K562 (cell line): ENCODE results near the gene TTC32. TPM values are rescaled to one million over a fixed set of nuclear protein-coding genes. Genes with fewer than 3 reads are reported as not detected.

ENCODE experiments used
- BACH1 ChIP-seq: fragments of 200-800 bp; sonication (Bioruptor generic); IDR thresholded peaks from 2 replicates; pipeline ENCODE4 v1.6.1; 2016; ENCODE audit warnings: missing genetic modification characterization, missing compliant biosample characterization
- CHAMP1 ChIP-seq: fragments of 450-650 bp; IDR thresholded peaks from 2 replicates; pipeline ENCODE4 v1.6.1; 2016; ENCODE audit warnings: mild to moderate bottlenecking
- ETS2 ChIP-seq: IDR thresholded peaks from 2 replicates; pipeline ENCODE4 v1.6.1; 2016; ENCODE audit warnings: borderline replicate concordance, missing genetic modification characterization, mild to moderate bottlenecking, moderate library complexity, missing compliant biosample characterization; ENCODE audit not compliant: poor library complexity, severe bottlenecking
- GATAD2B ChIP-seq: fragments of 450-650 bp; IDR thresholded peaks from 2 replicates; pipeline ENCODE4 v1.6.1; 2017; ENCODE audit warnings: mild to moderate bottlenecking, borderline replicate concordance
- GTF2E2 ChIP-seq: fragments of 200-800 bp; sonication (Bioruptor generic); IDR thresholded peaks from 2 replicates; pipeline ENCODE4 v1.6.1; 2016; ENCODE audit warnings: missing genetic modification characterization, missing compliant biosample characterization
- HNRNPUL1 ChIP-seq: fragments of 200-400 bp; formaldehyde crosslinking; IDR thresholded peaks from 2 replicates; pipeline ENCODE4 v1.6.1; 2017; ENCODE audit warnings: low read length
- MAFG ChIP-seq: fragments of 450-650 bp; conservative IDR thresholded peaks from 2 replicates; pipeline ENCODE4 v1.6.1; 2016; ENCODE audit warnings: missing genetic modification characterization, missing compliant biosample characterization
- NUFIP1 ChIP-seq: fragments of 450-650 bp; IDR thresholded peaks from 2 replicates; pipeline ENCODE4 v1.6.1; 2018; ENCODE audit not compliant: partially characterized antibody
- POLR2H ChIP-seq: IDR thresholded peaks from 2 replicates; pipeline ENCODE4 v1.6.1; 2016; ENCODE audit warnings: missing genetic modification characterization, low read depth, mild to moderate bottlenecking, control low read depth, missing compliant biosample characterization, moderate library complexity
- SOX6 ChIP-seq: fragments of 450-650 bp; IDR thresholded peaks from 2 replicates; pipeline ENCODE4 v1.6.1; 2014; ENCODE audit warnings: mild to moderate bottlenecking
- TAF1 ChIP-seq: IDR thresholded peaks from 2 replicates; pipeline ENCODE4 v1.6.1; 2011; ENCODE audit warnings: mild to moderate bottlenecking, low read length, moderate library complexity; ENCODE audit not compliant: insufficient read depth, control insufficient read depth, severe bottlenecking; ENCODE audit errors: extremely low read depth
- TSC22D4 ChIP-seq: fragments of 450-650 bp; IDR thresholded peaks from 2 replicates; pipeline ENCODE4 v1.6.1; 2016; ENCODE audit warnings: missing genetic modification characterization, missing biosample characterization, control low read depth
- YY1 ChIP-seq, 3 experiments: IDR thresholded peaks; 2 replicates each; pipeline ENCODE4 v1.6.1; 2011; ENCODE audit warnings: low read length in 2 of 3, mild to moderate bottlenecking in 2 of 3, moderate library complexity in 2 of 3, borderline replicate concordance in 1 of 3, control low read depth in 1 of 3, low read depth in 1 of 3; ENCODE audit not compliant: insufficient read depth in 3 of 3, insufficient replicate concordance in 2 of 3, control insufficient read depth in 1 of 3, insufficient read length in 1 of 3; ENCODE audit errors: extremely low read depth in 1 of 3
- ZBTB49 ChIP-seq: sonication (generic); formaldehyde crosslinking; IDR thresholded peaks from 2 replicates; pipeline ENCODE4 v1.8.0; 2022; ENCODE audit warnings: missing genetic modification reagents, mild to moderate bottlenecking, borderline replicate concordance
- ZNF175 ChIP-seq: fragments of 200-800 bp; sonication (Bioruptor generic); IDR thresholded peaks from 2 replicates; pipeline ENCODE4 v1.6.1; 2016; ENCODE audit warnings: low read depth, mild to moderate bottlenecking, missing genetic modification characterization, missing compliant biosample characterization
- ZNF384 ChIP-seq: IDR thresholded peaks from 2 replicates; pipeline ENCODE4 v1.6.1; 2012; ENCODE audit warnings: low read depth, low read length, improper control_type of control experiment
- polyA plus RNA-seq, 8 experiments: library from polyadenylated mRNA; depleted of rRNA in 4 of 8; stranded (reverse) in 5 of 8; unstranded in 3 of 8; fragments of >200 nt; fragmentation: Nextera tagmentation in 2 of 8; fragmentation: Illumina TruSeq in 1 of 8; extraction: Ambion mirVana in 2 of 8; extraction: Trizol in 1 of 8; gene quantifications; 2 replicates each; pipeline versions ENCODE4 v1.2.1 to v1.2.3, GENCODE V29; 2011 to 2014; ENCODE audit warnings: inconsistent platforms in 1 of 8, missing spikeins in 1 of 8
- total RNA-seq, 7 experiments: library from RNA; depleted of rRNA in 6 of 7; stranded (reverse); fragments of >200 nt in 6 of 7; fragmentation: Illumina TruSeq in 2 of 7; extraction: Trizol in 2 of 7; gene quantifications; 2 replicates each; pipeline versions ENCODE4 v1.2.1 to v1.2.3, GENCODE V29; 2011 to 2021; ENCODE audit warnings: low replicate concordance in 1 of 7
- TF ChIP-seq, protein P1 (sequence below): fragments of 450-650 bp; conservative IDR thresholded peaks from 2 replicates; pipeline ENCODE4 v1.6.1; 2016; ENCODE audit warnings: missing genetic modification characterization, low read depth, mild to moderate bottlenecking, missing compliant biosample characterization, moderate library complexity
- TF ChIP-seq, protein P2 (sequence below), 2 experiments: IDR thresholded peaks; 2 replicates each; pipeline ENCODE4 v1.6.1; 2011; ENCODE audit warnings: borderline replicate concordance in 1 of 2, control low read depth in 1 of 2, low read depth in 1 of 2, low read length in 1 of 2, mild to moderate bottlenecking in 1 of 2, mixed read lengths in 1 of 2, moderate library complexity in 1 of 2; ENCODE audit not compliant: insufficient read depth in 1 of 2, insufficient read length in 1 of 2, poor library complexity in 1 of 2, severe bottlenecking in 1 of 2; ENCODE audit errors: extremely low read depth in 1 of 2
- TF ChIP-seq, protein P3 (sequence below): sonication (generic); formaldehyde crosslinking; IDR thresholded peaks from 2 replicates; pipeline ENCODE4 v1.9.0; 2022; ENCODE audit warnings: mild to moderate bottlenecking, missing genetic modification reagents

Gene TTC32
- total and polyA plus RNA-seq, 9 of the 15 experiments (the other 6 are each of a cell fraction or from before 2014, with no cell fraction given) = 27.6 to 71.4 (median 52.6) TPM

GRCh38 chr2:19902216-19902740, 495 bp upstream of the TTC32 start (continued):
- no peak for TF ChIP-seq CHAMP1
- TF ChIP-seq, protein P1, sequence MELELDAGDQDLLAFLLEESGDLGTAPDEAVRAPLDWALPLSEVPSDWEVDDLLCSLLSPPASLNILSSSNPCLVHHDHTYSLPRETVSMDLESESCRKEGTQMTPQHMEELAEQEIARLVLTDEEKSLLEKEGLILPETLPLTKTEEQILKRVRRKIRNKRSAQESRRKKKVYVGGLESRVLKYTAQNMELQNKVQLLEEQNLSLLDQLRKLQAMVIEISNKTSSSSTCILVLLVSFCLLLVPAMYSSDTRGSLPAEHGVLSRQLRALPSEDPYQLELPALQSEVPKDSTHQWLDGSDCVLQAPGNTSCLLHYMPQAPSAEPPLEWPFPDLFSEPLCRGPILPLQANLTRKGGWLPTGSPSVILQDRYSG = no peak
- peak in 1 of 3 experiments; percentile 18 for TF ChIP-seq YY1 (IDR thresholded peaks at IDR 0.05; ENCODE audit: borderline replicate concordance in 1 of 3, control insufficient read depth in 1 of 3, extremely low read depth in 1 of 3, insufficient read depth in 3 of 3, insufficient read length in 1 of 3, insufficient replicate concordance in 2 of 3, low read depth in 1 of 3, low read length in 2 of 3)
- no peak for TF ChIP-seq TAF1
- peak; percentile 90 for TF ChIP-seq POLR2H
- no peak for TF ChIP-seq ZBTB49
- TF ChIP-seq, protein P2, sequence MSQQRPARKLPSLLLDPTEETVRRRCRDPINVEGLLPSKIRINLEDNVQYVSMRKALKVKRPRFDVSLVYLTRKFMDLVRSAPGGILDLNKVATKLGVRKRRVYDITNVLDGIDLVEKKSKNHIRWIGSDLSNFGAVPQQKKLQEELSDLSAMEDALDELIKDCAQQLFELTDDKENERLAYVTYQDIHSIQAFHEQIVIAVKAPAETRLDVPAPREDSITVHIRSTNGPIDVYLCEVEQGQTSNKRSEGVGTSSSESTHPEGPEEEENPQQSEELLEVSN (IDR thresholded peaks at IDR 0.05; ENCODE audit: borderline replicate concordance in 1 of 2, extremely low read depth in 1 of 2, insufficient read depth in 1 of 2, insufficient read length in 1 of 2, low read depth in 1 of 2, low read length in 1 of 2, poor library complexity in 1 of 2, severe bottlenecking in 1 of 2) = no peak
- no peak for TF ChIP-seq TSC22D4 (tag)
- peak; percentile 64; the same call in 1 of the 2 replicates for TF ChIP-seq BACH1
- no peak for TF ChIP-seq ZNF175 (CRISPR knock-in tag)
- TF ChIP-seq, protein P3, sequence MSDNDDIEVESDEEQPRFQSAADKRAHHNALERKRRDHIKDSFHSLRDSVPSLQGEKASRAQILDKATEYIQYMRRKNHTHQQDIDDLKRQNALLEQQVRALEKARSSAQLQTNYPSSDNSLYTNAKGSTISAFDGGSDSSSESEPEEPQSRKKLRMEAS (CRISPR knock-in tag) = no peak
- no peak for TF ChIP-seq ZNF384
- no peak for TF ChIP-seq SOX6
- no peak for TF ChIP-seq MAFG (tag)
- peak; percentile 6; the same call in 1 of the 2 replicates for TF ChIP-seq GATAD2B
- no peak for TF ChIP-seq NUFIP1
- TF ChIP-seq GTF2E2 (tag) = peak; percentile 93
- no peak for TF ChIP-seq HNRNPUL1
- TF ChIP-seq ETS2 = no peak
